HK-2 (cell line): Measurements from ENCODE around the gene SPAG16.
"Not testable (repeated sequence)": the region's sequence is repeated elsewhere in the genome, so short reads cannot be mapped to it uniquely, and the experiment has no call there.

Experiments used
- DNase-seq: peaks from one replicate; pipeline ENCODE4 v3.0.0-alpha.2; 2018; ENCODE audit not compliant: unreplicated experiment

SPAG16 gene

GRCh38 chr2:213998976-213999375 lies 714.7 kb downstream of the SPAG16 start:
- DNase-seq: not testable (repeated sequence)

GRCh38 chr2:214004463-214004862 lies 720.2 kb downstream of the SPAG16 start:
- DNase-seq: no peak

GRCh38 chr2:214005337-214005736 lies 721.1 kb downstream of the SPAG16 start:
- DNase-seq: no peak

GRCh38 chr2:214006601-214007000 lies 722.3 kb downstream of the SPAG16 start:
- no peak for DNase-seq

GRCh38 chr2:214011676-214012075 lies 727.4 kb downstream of the SPAG16 start:
- no peak for DNase-seq

GRCh38 chr2:214014551-214015220 lies 730.4 kb downstream of the SPAG16 start:
- DNase-seq: no peak

GRCh38 chr2:214019229-214019972 lies 735.1 kb downstream of the SPAG16 start:
- DNase-seq: peak; percentile 65

- DNase-seq: no peak
These were observed 735.7 kb downstream of the SPAG16 start for GRCh38 chr2:214019973-214020345.

GRCh38 chr2:214029190-214029589 lies 744.9 kb downstream of the SPAG16 start:
- DNase-seq: no peak

- no peak for DNase-seq
These were observed 747.3 kb downstream of the SPAG16 start for GRCh38 chr2:214031566-214031965.

GRCh38 chr2:214034417-214034816 lies 750.2 kb downstream of the SPAG16 start:
- DNase-seq: no peak

- DNase-seq: no peak
These were observed 751.0 kb downstream of the SPAG16 start for GRCh38 chr2:214035091-214035852.

GRCh38 chr2:214035921-214036320 lies 751.7 kb downstream of the SPAG16 start:
- DNase-seq: no peak

GRCh38 chr2:214038186-214038585 lies 753.9 kb downstream of the SPAG16 start:
- DNase-seq: no peak

- DNase-seq: no peak
These were observed 766.5 kb downstream of the SPAG16 start for GRCh38 chr2:214050731-214051130.

GRCh38 chr2:214051585-214051984 lies 767.3 kb downstream of the SPAG16 start:
- DNase-seq: no peak

- DNase-seq: no peak
These were observed 768.0 kb downstream of the SPAG16 start for GRCh38 chr2:214052235-214052634.

GRCh38 chr2:214057986-214058385 lies 773.7 kb downstream of the SPAG16 start:
- DNase-seq: no peak

GRCh38 chr2:214062279-214062678 lies 778.0 kb downstream of the SPAG16 start:
- DNase-seq: not testable (repeated sequence)

GRCh38 chr2:214064471-214064870 lies 780.2 kb downstream of the SPAG16 start:
- DNase-seq: no peak

GRCh38 chr2:214066862-214067261 lies 782.6 kb downstream of the SPAG16 start:
- no peak for DNase-seq

- DNase-seq: peak; percentile 20
These were observed 785.0 kb downstream of the SPAG16 start for GRCh38 chr2:214069254-214069653.

GRCh38 chr2:214075456-214075855 lies 791.2 kb downstream of the SPAG16 start:
- DNase-seq: no peak
